Skeletal muscle tissue (tissue), 4 donors: ENCODE measurements around the gene PLAU. TPM values are rescaled to one million over a fixed set of nuclear protein-coding genes. Genes with fewer than 3 reads are reported as not detected.
"Not testable (repeated sequence)": the region's sequence is repeated elsewhere in the genome, so short reads cannot be mapped to it uniquely, and the experiment has no call there.

Experiments used
- H3K27ac ChIP-seq: one replicate; pipeline ENCODE4 v1.7.0; 2013; ENCODE audit warnings: mild to moderate bottlenecking, low read depth, low read length, inconsistent platforms
- H3K27me3 ChIP-seq, 3 donors: one replicate each; pipeline ENCODE4 v1.7.0; 2013; ENCODE audit warnings: low read length in 3 of 3; ENCODE audit not compliant: control insufficient read depth in 3 of 3, insufficient read depth in 3 of 3
- H3K36me3 ChIP-seq, 3 donors: one replicate each; pipeline ENCODE4 v1.7.0; 2013; ENCODE audit warnings: low read length in 3 of 3; ENCODE audit not compliant: control insufficient read depth in 3 of 3, insufficient read depth in 3 of 3
- H3K4me1 ChIP-seq, 3 donors: one replicate each; pipeline ENCODE4 v1.7.0; 2013; ENCODE audit warnings: low read length in 3 of 3, mild to moderate bottlenecking in 3 of 3; ENCODE audit not compliant: control insufficient read depth in 3 of 3, insufficient read depth in 3 of 3
- H3K4me3 ChIP-seq, 3 donors: one replicate each; pipeline ENCODE4 v1.7.0; 2013; ENCODE audit warnings: low read length in 3 of 3
- H3K9ac ChIP-seq, 3 donors: one replicate each; pipeline ENCODE4 v1.7.0; 2013; ENCODE audit warnings: low read length in 3 of 3, mild to moderate bottlenecking in 3 of 3, moderate library complexity in 2 of 3, low read depth in 1 of 3
- H3K9me3 ChIP-seq, 3 donors: one replicate each; pipeline ENCODE4 v1.7.0; 2013; ENCODE audit warnings: low read length in 3 of 3; ENCODE audit not compliant: control insufficient read depth in 3 of 3
- total RNA-seq: library from RNA; depleted of rRNA; stranded (reverse); fragments of >200 nt; gene quantifications from one replicate; pipeline ENCODE4 v1.2.3, GENCODE V29; 2014
- donor health status: Osteomylitis.

PLAU gene
- total RNA-seq, 1 donor from 2014 or later, result 21.4 TPM

- H3K27me3 ChIP-seq, result no peaks in the 10 kb centered on the region
- no peaks in the 10 kb centered on the region for H3K36me3 ChIP-seq
- H3K9ac ChIP-seq, result peak overlapping the region; percentile 67 to 74 (median 71)
- H3K27ac ChIP-seq, result peak overlapping the region; percentile 89
- H3K4me1 ChIP-seq, result peaks cover 31 to 35% (median 33%) of the 10 kb centered on the region in 3 donors
- H3K4me3 ChIP-seq, result peak overlapping the region; percentile 43 to 60 (median 47)
- H3K9me3 ChIP-seq, result no peaks in the 10 kb centered on the region
These were observed 24.2 kb upstream of the PLAU start for GRCh38 chr10:73886661-73887293.

- H3K4me3 ChIP-seq, result peak overlapping the region; percentile 20 to 60 (median 47)
- no peaks in the 10 kb centered on the region for H3K36me3 ChIP-seq
- H3K4me1 ChIP-seq, result peaks cover 31 to 35% (median 33%) of the 10 kb centered on the region in 3 donors
- H3K27me3 ChIP-seq, result no peaks in the 10 kb centered on the region
- peak overlapping the region; percentile 67 to 74 (median 71) for H3K9ac ChIP-seq
- peak overlapping the region; percentile 89 for H3K27ac ChIP-seq
- no peaks in the 10 kb centered on the region for H3K9me3 ChIP-seq
These were observed 23.5 kb upstream of the PLAU start for GRCh38 chr10:73887294-73888039.

- Histone ChIP-seq H3K36me3 (no peaks in the 10 kb centered on the region), H3K27ac (peak overlapping the region; percentile 89), H3K27me3 (no peaks in the 10 kb centered on the region), H3K4me1 (peaks cover 31 to 35% (median 33%) of the 10 kb centered on the region in 3 donors), H3K9ac (peak overlapping the region; percentile 45 to 66 (median 57)), H3K9me3 (no peaks in the 10 kb centered on the region), H3K4me3 (peak overlapping the region in 2 of 3 donors; percentile 2 to 52)
These were observed 22.4 kb upstream of the PLAU start for GRCh38 chr10:73888514-73888913.

- no peaks in the 10 kb centered on the region for H3K27me3 ChIP-seq
- peak overlapping the region; percentile 45 to 66 (median 57) for H3K9ac ChIP-seq
- H3K4me3 ChIP-seq, result peak overlapping the region in 2 of 3 donors; percentile 2 to 52
These were observed 21.9 kb upstream of the PLAU start for GRCh38 chr10:73889014-73889413.

GRCh38 chr10:73889416-73889815 is 21.5 kb upstream of the PLAU start:
- H3K27me3 ChIP-seq, result not testable (repeated sequence)
- peak overlapping the region; percentile 89 for H3K27ac ChIP-seq

More at GRCh38 chr10:73889014-73889413, 21.9 kb upstream of the PLAU start:
- Histone ChIP-seq H3K36me3 (no peaks in the 10 kb centered on the region), H3K9me3 (no peaks in the 10 kb centered on the region), H3K4me1 (peaks cover 31 to 35% (median 33%) of the 10 kb centered on the region in 3 donors), H3K27ac (peak overlapping the region; percentile 89)

GRCh38 chr10:73890261-73890660 is 20.7 kb upstream of the PLAU start:
- no peaks in the 10 kb centered on the region for H3K27me3 ChIP-seq
- no peak overlapping the region for H3K9ac ChIP-seq
- no peak overlapping the region for H3K4me3 ChIP-seq
- peaks cover 31 to 35% (median 35%) of the 10 kb centered on the region in 3 donors for H3K4me1 ChIP-seq
- no peak overlapping the region for H3K27ac ChIP-seq
- no peaks in the 10 kb centered on the region for H3K36me3 ChIP-seq
- H3K9me3 ChIP-seq, result no peaks in the 10 kb centered on the region

More at GRCh38 chr10:73889416-73889815, 21.5 kb upstream of the PLAU start:
- H3K9me3 ChIP-seq, H3K9ac ChIP-seq, H3K36me3 ChIP-seq, H3K4me3 ChIP-seq: not testable (repeated sequence)
- H3K4me1 ChIP-seq, result peaks cover 31 to 35% (median 33%) of the 10 kb centered on the region in 3 donors

GRCh38 chr10:73890830-73891229 is 20.1 kb upstream of the PLAU start:
- not testable (repeated sequence) for H3K9me3 ChIP-seq, H3K4me3 ChIP-seq, H3K27me3 ChIP-seq, H3K36me3 ChIP-seq, H3K27ac ChIP-seq, H3K9ac ChIP-seq
- H3K4me1 ChIP-seq, result peaks cover 31 to 35% (median 34%) of the 10 kb centered on the region in 3 donors

- H3K9me3 ChIP-seq, result no peaks in the 10 kb centered on the region
- H3K9ac ChIP-seq, result no peak overlapping the region
- H3K36me3 ChIP-seq, result no peaks in the 10 kb centered on the region
- H3K4me3 ChIP-seq, result no peak overlapping the region
- no peaks in the 10 kb centered on the region for H3K27me3 ChIP-seq
- peaks cover 27 to 30% (median 27%) of the 10 kb centered on the region in 3 donors for H3K4me1 ChIP-seq
- no peak overlapping the region for H3K27ac ChIP-seq
These were observed 19.4 kb upstream of the PLAU start for GRCh38 chr10:73891540-73891939.

GRCh38 chr10:73892310-73893030 is 18.5 kb upstream of the PLAU start:
- Histone ChIP-seq H3K36me3 (no peaks in the 10 kb centered on the region), H3K9me3 (no peaks in the 10 kb centered on the region), H3K4me3 (no peak overlapping the region), H3K4me1 (peaks cover 18 to 21% (median 18%) of the 10 kb centered on the region in 3 donors), H3K27ac (no peak overlapping the region), H3K9ac (no peak overlapping the region), H3K27me3 (no peaks in the 10 kb centered on the region)
